ENCODE results near the gene OSGIN1. TPM values are rescaled to one million over a fixed set of nuclear protein-coding genes. Genes with fewer than 3 reads are reported as not detected.
"Not testable (repeated sequence)": the region's sequence is repeated elsewhere in the genome, so short reads cannot be mapped to it uniquely, and the experiment has no call there.

The OSGIN1 gene
- total RNA-seq, 1 donor from 2014 or later = 0.51 TPM

- intact Hi-C loops (cut with micrococcal nuclease) = not testable (repeated sequence)
Measured at GRCh38 chr16:83941546-83941945, 11.5 kb upstream of the OSGIN1 start.

GRCh38 chr16:83942074-83942473 is 11.0 kb upstream of the OSGIN1 start:
- intact Hi-C loops (cut with micrococcal nuclease) = no loop called here

DNA sequence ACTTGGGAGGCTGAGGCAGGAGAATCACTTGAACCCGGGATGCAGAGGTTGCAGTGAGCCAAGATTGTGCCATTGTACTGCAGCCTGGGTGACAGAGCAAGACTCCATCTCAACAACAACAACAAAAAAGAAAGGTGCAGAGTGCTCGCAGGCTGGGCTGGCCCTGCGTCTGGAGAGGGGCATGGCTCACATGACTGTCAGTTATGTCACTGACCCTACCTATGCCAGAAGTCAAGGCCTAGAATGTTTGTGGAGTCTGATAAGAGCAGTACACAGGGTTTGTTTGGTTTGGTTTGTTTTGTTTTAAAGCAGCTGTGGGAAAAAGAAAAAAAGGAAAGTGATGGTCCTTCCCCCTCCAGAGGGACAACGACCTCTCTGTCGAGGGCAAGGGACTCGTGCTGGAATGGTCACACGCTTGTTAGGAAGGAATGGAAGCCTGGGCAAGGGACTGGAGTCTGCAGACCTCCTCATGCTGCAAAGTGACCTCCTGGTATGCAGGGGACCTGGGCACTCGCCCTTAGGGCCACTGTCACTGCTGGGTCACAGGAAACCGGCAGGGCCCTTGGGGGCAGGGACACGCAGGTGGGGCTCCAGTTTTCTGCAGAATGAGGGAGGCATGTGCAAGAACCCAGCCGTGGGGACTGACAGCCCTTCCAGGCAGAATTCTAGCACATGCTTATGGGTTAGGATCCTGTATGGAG is 10.1 kb upstream of the OSGIN1 start:
- intact Hi-C loops (cut with micrococcal nuclease) = no loop called here

DNA sequence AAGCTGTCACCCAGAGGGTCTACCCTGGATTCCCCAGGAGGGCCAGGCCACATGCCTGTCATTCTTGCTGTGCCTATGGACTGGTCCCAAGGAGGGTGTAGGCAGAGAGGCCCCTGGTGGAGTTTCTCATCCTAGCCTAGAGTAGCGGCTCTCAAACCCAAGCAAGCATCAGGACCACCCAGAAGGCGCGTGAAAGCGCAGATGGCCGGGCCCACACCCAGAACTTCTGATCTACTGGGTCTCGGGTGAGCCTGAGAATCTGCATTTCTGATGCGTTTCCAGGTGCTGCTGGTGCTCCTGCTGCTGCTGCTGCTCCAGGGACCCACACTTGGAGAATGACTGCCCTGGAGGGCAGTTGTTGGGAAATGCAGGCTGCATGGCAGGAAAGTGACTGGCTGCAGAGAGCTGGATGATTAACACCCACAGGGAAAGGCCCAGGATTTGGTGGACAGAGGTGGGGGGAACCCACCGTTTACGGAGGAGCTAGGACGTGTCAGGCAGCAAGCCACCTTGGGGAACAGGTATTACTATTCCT is 9.5 kb upstream of the OSGIN1 start:
- intact Hi-C loops (cut with micrococcal nuclease) = no loop called here

- intact Hi-C loops (cut with micrococcal nuclease) = no loop called here
Measured at GRCh38 chr16:83945587-83945986, 7.5 kb upstream of the OSGIN1 start.

DNA sequence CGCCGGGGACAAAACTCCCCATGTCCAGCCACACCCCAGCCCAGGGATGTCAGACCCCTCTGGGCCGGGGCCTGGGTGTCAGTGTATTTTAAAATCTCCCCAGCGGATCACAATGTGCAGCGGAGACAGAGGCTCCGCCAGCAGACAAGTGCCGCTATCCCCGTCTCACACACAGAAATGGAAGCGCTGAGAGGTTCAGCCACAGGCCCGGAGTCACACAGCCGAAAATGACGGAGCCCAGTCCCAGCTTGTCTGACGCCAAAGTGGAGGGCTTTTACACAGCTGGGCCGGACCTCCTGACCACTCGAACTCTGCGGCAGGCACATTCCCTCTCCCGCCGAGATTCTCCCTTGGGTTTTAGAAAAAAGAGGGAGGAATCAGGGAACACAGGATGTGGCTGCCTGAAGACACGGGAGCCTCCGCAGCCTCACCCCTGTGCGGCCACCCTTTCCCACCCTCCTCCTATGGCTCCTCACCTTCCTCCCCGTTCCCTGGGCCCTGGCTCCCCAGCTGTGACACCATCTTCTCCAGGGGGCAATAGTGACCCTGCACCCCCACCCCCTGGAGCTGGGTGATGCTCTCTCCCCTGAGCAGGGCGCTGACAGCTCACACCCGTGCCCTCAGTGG is 6.8 kb upstream of the OSGIN1 start:
- intact Hi-C loops (cut with micrococcal nuclease) = no loop called here

GRCh38 chr16:83946781-83947566 is 6.1 kb upstream of the OSGIN1 start:
- intact Hi-C loops (cut with micrococcal nuclease) = no loop called here

- intact Hi-C loops (cut with micrococcal nuclease) = no loop called here
Measured at GRCh38 chr16:83947642-83948234, 5.3 kb upstream of the OSGIN1 start.

- intact Hi-C loops (cut with micrococcal nuclease) = no loop called here
Measured at GRCh38 chr16:83948914-83949723, 3.9 kb upstream of the OSGIN1 start.

DNA sequence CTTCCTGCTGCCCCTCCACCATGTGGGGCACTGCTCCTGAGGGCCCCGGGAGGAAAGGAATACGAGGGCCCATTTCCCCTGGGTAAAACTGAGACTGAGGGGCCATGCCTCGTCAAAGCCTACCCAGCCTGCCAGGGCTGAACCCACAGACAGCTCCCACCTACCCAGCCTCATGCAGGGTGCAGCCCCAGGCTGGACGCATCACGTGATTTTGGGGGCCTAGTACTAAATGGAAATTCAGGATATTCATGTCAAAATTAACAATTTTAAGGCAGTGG is 3.4 kb upstream of the OSGIN1 start:
- intact Hi-C loops (cut with micrococcal nuclease) = no loop called here

DNA sequence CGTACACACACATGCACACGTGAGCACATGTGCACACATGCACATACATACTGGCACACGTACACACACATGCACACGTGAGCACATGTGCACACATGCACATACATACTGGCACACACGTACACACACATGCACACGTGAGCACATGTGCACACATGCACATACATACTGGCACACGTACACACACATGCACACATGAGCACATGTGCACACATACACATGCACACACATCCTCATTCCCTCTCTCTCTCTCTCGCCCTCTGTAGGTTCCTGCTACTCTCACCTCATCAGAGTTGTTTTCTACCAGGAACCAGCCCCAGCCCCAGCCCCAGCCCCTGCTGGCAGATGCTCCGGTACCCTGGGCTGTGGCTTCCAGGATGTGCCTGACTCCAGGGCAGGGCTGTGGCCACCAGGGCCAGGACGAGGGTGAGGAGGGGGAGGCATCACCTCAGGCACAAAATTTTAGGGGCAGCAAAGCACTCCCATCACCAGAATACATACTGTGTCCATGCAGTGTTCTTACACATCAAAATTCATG is 2.1 kb upstream of the OSGIN1 start:
- intact Hi-C loops (cut with micrococcal nuclease) = not testable (repeated sequence)

DNA sequence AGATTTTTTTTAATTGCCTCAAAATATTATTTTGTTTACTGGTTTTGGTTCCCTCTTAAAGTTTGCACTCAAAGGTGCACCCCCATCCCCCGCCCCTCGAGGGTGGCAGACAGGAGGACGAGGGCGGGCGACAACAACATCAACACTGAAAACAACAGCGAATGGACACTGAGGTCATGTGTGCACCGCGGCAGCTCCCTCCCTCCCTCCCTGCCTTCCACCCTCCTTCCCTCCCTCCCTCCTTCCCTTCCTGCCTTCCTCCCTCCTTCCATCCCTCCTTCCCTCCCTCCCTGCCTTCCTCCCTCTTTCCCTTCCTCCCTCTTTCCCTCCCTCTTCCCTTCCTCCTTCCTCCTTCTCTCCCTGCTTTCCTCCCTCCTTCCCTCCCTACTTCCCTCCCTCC is 1.5 kb upstream of the OSGIN1 start:
- intact Hi-C loops (cut with micrococcal nuclease) = no loop called here

DNA sequence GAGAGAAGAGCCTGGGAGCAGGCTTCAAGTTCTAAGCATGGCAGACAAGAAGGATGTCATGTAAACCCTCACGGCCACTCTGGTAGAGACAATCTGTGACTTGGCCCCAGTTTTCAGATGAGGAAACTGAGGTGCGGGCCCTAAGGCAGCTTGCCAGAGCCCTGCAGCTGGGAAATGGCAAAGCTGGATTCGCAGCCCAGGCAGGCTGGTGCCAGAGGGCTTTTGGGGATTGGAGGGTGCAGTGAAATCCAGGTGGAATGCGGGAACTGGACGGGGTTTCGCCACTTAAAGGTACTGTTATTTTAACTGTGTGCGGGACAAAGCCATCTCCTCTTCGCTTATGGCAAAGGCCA is 477 bp upstream of the OSGIN1 start:
- intact Hi-C loops (cut with micrococcal nuclease) = no loop called here

DNA sequence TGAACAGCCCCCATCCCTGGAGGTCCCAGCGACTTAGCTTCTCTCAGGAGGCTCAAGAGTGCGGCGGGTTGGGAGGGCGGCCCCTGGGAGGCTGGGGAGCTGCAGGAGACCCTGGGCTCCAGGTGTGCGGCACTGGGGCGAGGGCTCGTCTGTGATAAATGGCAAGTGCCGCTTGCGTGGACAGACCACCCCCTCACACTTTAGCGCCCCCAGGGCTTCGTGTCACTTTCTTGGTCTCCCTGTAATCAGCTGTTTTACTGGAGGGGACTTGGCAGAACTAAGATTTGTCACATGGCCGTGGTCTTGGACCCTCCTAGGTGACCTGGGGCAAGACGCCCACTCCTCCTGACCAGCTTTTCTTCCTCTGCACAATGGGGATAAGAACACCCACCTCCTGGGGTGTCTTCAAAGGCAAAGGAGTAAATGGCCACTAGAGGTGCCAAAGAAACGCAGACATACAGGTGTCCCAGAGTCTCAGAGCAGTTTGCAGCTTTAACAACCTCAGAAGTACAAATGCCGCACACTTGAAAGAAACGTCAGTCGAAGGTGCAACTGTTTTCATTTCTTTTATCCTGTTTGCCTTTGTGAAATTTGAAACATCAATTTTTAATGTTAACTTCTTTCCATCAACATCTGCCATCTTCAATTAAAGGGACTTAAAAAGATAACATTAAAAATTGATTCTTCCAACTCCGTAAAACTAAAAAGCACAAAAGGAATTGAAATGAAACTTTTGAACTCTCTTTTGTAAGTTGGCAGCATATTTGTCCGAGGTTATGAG is 946 bp downstream of the OSGIN1 start:
- intact Hi-C loops (cut with micrococcal nuclease) = loop anchor here (1.0 kb wide), 6 partner anchors 28 to 190 kb away; partner anchors contain the start of genes MBTPS1 and MLYCD

- intact Hi-C loops (cut with micrococcal nuclease) = no loop called here
Measured at GRCh38 chr16:83954577-83955016, 1.6 kb downstream of the OSGIN1 start.

DNA sequence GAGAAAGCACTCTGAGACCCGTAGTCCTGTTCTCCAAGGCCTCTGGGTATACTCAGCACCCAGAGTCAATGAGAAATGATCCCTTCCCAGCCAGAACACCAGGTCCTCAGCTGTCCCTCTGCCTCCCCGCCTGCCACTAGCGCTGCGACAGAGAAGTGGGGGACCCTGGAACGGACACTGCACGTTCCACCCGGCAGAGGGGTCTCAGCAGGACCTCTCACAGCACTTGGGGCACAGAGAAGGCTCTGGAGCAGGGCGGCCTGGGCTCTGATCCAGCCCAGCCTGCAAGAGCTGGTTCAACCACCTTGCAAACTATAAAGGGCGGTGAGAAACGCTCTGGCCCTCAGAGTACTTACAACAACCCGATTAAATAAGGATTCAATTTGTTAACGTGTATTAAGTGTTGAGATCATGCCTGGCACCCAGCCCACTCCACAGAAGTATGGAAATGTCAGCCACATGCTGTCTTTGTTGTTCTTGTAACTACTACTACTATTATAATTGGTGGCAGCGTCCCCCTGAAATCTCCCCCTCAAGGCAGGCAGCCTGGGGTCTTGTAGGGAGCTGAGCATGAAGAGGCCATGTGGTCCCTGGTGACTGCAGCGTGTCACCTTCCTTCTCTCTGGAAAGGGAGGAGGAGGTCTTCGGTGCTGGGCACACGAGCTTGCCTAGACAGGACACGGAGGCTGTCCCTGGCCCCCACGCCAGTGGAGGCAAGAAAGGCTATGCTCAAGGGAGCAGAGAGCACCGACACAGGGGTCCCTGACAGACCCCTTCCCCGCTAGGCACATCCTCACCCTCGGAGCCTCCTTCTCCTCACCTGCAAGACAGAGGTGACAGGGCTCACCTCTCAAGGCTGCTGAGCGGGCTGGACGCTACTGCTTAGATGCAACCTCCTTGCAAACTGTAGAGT is 2.4 kb downstream of the OSGIN1 start:
- intact Hi-C loops (cut with micrococcal nuclease) = loop anchor here (1.0 kb wide), 5 partner anchors 110 to 551 kb away; partner anchors contain the start of gene TAF1C

DNA sequence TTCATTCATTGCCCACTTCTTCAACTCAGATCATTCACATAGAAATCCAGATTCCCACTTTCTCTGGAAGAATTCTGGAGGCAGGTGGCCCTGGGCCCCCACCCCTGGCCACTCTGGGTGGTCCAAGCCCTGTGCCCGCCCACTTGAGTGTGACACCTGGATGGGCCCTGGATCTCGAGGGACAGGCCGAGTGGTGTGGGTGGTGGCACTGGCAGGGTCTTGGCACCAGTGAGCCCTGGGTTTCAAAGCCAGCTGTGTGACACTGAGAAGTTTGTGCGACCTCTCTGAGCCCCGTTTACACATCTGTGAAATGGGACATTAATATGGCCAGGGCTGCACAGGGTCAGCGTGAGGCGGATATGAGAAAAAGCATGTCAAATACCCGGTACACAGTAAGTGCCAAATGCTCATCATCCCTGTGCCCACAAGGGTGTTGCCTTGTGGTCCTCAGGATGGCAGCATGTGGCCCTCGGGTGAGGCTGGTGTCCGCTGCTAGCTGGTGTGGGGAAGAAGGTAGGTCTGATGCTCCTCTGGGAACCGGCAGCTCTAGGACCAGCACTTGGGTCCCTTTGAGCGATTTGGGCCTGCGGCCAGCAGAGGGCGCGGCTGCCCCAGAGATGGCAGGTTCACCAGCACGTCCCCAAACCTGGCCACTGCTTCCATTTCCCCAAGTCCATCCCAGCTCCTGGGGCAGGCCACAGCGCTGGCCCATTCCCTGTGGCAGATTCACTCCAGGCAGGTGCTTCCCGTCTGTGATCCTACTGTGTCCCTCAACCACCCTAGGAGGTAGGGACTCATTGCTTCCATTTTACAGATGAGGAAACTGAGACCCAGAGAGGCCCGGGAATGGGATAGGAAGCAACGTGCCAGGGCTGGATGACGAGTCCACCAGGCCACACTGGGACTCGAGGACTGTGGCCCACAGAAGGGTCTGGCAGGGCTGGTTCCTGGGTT is 3.6 kb downstream of the OSGIN1 start:
- intact Hi-C loops (cut with micrococcal nuclease) = loop anchor here (1.0 kb wide), 5 partner anchors 109 to 550 kb away; partner anchors contain the start of gene TAF1C
